H1 (cell line): ENCODE results near the gene TNRC6C. TPM values are rescaled to one million over a fixed set of nuclear protein-coding genes. Genes with fewer than 3 reads are reported as not detected.

Source experiments
- BACH1 ChIP-seq: IDR thresholded peaks from 2 replicates; pipeline ENCODE4 v1.6.1; 2012; ENCODE audit warnings: low read length, improper control_type of control experiment
- HDAC2 ChIP-seq, 2 experiments: fragments of 300-600 bp in 1 of 2; sonication (generic) in 1 of 2; IDR thresholded peaks; 2 replicates each; pipeline ENCODE4 v1.6.1; 2011 to 2012; ENCODE audit warnings: low read depth in 2 of 2, low read length in 2 of 2, mild to moderate bottlenecking in 2 of 2, moderate library complexity in 2 of 2, borderline replicate concordance in 1 of 2, inconsistent platforms in 1 of 2
- KDM4A ChIP-seq: IDR thresholded peaks from one replicate; pipeline ENCODE4 v1.7.1; 2012; ENCODE audit warnings: low read depth, mild to moderate bottlenecking, moderate library complexity, low read length, inconsistent platforms; ENCODE audit not compliant: severe bottlenecking
- PHF8 ChIP-seq: fragments of 200-600 bp; sonication (generic); conservative IDR thresholded peaks from 2 replicates; pipeline ENCODE4 v1.7.1; 2012; ENCODE audit warnings: low read depth, mild to moderate bottlenecking, inconsistent platforms, low read length, moderate library complexity
- SIN3A ChIP-seq, 2 experiments: IDR thresholded peaks in 1 of 2; conservative IDR thresholded peaks in 1 of 2; 2 replicates each; pipeline ENCODE4 v1.6.1; 2011 to 2012; ENCODE audit warnings: low read length in 2 of 2, improper control_type of control experiment in 1 of 2, low read depth in 1 of 2, mild to moderate bottlenecking in 1 of 2
- SP4 ChIP-seq: IDR thresholded peaks from 2 replicates; pipeline ENCODE4 v1.6.1; 2012; ENCODE audit warnings: low read length, inconsistent platforms
- TBP ChIP-seq: IDR thresholded peaks from 2 replicates; pipeline ENCODE4 v1.6.1; 2011; ENCODE audit warnings: low read depth, low read length, improper control_type of control experiment
- polyA plus RNA-seq, 7 experiments: library from polyadenylated mRNA; depleted of rRNA in 3 of 7; stranded (reverse) in 5 of 7; unstranded in 2 of 7; fragments of >200 nt in 5 of 7; fragments of 200-250 nt in 2 of 7; gene quantifications; 1 replicate in 5 of 7; 2 replicates in 1 of 7; 4 replicates in 1 of 7; pipeline versions ENCODE4 v1.2.1 to v1.2.3, GENCODE V29; 2011 to 2013; ENCODE audit warnings: missing spikeins in 2 of 7, mixed read lengths in 2 of 7
- total RNA-seq: library from RNA; stranded (reverse); fragmentation: NEBNext Ultra II Directional; extraction: Animal tissue kit (Norgen Biotek cat#: 25700); gene quantifications from 2 replicates; pipeline ENCODE4 v1.2.1, GENCODE V29; 2021
- TF ChIP-seq, protein P1 (sequence below): fragments of 300-600 bp; sonication (generic); IDR thresholded peaks from 2 replicates; pipeline ENCODE4 v1.7.1; 2012; ENCODE audit warnings: low read length, moderate library complexity, mild to moderate bottlenecking, inconsistent platforms; ENCODE audit not compliant: insufficient replicate concordance

TNRC6C gene
- total and polyA plus RNA-seq, 2 of the 8 experiments (the other 6 are each of a cell fraction or from before 2014, with no cell fraction given), result 2.8 to 28.9 TPM

DNA sequence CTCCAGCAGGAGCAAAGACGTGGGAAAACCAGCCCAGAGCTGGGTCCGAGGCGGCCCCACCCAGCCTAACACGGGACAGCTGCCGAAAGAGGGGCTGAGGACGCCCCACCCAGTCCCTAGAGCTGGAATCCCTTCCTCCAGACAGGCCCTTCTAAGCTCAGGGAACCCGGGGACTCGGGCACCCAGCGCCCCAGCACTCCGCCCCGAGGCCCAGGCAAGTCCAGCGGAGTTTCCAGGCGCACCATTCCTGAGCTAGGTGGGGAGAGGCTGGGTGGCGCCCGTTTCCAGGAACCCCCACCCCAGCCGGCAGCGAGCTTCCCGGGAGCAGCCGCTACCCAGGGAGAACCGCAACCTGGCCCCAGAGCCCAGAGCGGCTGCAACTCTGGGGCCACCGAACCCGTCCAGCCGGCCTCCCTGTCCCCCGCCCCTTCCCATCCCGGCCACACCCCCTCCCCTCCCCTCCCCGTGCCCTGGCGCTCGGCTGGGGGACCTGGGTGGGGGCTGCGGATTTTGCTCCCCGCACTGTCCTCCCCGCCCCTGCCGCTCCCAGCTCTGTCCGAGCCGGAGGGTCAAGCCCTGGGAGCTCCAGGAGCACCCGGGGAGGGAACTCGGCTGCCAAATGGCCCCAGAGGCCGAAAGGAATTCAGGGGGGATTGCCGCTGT, 169.5 kb downstream of the TNRC6C start (continued):
- TF ChIP-seq, protein P1, sequence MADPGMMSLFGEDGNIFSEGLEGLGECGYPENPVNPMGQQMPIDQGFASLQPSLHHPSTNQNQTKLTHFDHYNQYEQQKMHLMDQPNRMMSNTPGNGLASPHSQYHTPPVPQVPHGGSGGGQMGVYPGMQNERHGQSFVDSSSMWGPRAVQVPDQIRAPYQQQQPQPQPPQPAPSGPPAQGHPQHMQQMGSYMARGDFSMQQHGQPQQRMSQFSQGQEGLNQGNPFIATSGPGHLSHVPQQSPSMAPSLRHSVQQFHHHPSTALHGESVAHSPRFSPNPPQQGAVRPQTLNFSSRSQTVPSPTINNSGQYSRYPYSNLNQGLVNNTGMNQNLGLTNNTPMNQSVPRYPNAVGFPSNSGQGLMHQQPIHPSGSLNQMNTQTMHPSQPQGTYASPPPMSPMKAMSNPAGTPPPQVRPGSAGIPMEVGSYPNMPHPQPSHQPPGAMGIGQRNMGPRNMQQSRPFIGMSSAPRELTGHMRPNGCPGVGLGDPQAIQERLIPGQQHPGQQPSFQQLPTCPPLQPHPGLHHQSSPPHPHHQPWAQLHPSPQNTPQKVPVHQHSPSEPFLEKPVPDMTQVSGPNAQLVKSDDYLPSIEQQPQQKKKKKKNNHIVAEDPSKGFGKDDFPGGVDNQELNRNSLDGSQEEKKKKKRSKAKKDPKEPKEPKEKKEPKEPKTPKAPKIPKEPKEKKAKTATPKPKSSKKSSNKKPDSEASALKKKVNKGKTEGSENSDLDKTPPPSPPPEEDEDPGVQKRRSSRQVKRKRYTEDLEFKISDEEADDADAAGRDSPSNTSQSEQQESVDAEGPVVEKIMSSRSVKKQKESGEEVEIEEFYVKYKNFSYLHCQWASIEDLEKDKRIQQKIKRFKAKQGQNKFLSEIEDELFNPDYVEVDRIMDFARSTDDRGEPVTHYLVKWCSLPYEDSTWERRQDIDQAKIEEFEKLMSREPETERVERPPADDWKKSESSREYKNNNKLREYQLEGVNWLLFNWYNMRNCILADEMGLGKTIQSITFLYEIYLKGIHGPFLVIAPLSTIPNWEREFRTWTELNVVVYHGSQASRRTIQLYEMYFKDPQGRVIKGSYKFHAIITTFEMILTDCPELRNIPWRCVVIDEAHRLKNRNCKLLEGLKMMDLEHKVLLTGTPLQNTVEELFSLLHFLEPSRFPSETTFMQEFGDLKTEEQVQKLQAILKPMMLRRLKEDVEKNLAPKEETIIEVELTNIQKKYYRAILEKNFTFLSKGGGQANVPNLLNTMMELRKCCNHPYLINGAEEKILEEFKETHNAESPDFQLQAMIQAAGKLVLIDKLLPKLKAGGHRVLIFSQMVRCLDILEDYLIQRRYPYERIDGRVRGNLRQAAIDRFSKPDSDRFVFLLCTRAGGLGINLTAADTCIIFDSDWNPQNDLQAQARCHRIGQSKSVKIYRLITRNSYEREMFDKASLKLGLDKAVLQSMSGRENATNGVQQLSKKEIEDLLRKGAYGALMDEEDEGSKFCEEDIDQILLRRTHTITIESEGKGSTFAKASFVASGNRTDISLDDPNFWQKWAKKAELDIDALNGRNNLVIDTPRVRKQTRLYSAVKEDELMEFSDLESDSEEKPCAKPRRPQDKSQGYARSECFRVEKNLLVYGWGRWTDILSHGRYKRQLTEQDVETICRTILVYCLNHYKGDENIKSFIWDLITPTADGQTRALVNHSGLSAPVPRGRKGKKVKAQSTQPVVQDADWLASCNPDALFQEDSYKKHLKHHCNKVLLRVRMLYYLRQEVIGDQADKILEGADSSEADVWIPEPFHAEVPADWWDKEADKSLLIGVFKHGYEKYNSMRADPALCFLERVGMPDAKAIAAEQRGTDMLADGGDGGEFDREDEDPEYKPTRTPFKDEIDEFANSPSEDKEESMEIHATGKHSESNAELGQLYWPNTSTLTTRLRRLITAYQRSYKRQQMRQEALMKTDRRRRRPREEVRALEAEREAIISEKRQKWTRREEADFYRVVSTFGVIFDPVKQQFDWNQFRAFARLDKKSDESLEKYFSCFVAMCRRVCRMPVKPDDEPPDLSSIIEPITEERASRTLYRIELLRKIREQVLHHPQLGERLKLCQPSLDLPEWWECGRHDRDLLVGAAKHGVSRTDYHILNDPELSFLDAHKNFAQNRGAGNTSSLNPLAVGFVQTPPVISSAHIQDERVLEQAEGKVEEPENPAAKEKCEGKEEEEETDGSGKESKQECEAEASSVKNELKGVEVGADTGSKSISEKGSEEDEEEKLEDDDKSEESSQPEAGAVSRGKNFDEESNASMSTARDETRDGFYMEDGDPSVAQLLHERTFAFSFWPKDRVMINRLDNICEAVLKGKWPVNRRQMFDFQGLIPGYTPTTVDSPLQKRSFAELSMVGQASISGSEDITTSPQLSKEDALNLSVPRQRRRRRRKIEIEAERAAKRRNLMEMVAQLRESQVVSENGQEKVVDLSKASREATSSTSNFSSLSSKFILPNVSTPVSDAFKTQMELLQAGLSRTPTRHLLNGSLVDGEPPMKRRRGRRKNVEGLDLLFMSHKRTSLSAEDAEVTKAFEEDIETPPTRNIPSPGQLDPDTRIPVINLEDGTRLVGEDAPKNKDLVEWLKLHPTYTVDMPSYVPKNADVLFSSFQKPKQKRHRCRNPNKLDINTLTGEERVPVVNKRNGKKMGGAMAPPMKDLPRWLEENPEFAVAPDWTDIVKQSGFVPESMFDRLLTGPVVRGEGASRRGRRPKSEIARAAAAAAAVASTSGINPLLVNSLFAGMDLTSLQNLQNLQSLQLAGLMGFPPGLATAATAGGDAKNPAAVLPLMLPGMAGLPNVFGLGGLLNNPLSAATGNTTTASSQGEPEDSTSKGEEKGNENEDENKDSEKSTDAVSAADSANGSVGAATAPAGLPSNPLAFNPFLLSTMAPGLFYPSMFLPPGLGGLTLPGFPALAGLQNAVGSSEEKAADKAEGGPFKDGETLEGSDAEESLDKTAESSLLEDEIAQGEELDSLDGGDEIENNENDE, result no peak
- peak; percentile 3 for TF ChIP-seq KDM4A
- TF ChIP-seq SP4, result no peak
- peak in 1 of 2 experiments; percentile 58; a peak in 3 of 4 replicates for TF ChIP-seq SIN3A (conservative IDR thresholded peaks at IDR 0.05 in 1 of 2, IDR thresholded peaks at IDR 0.05 in 1 of 2; ENCODE audit: low read depth in 1 of 2, low read length in 2 of 2)
- 0 out of 4 replicates have a peak, but pooled peaks of 1 of the 2 experiments have one; percentile 25 for TF ChIP-seq HDAC2 (IDR thresholded peaks at IDR 0.05; ENCODE audit: borderline replicate concordance in 1 of 2, low read depth in 2 of 2, low read length in 2 of 2)
- TF ChIP-seq TBP, result no peak
- no peak for TF ChIP-seq BACH1
- peak; percentile 55; the same call in 1 of the 2 replicates for TF ChIP-seq PHF8
- TF ChIP-seq, all 59 proteins: peak for 4
